ENCODE measurements around the gene APOBEC2.
A peak's percentile ranks its signal among the peaks of the same experiment; 100 is the strongest.

APOBEC2 gene

GRCh38 chr6:41037107-41037900, 15.7 kb upstream of the APOBEC2 start:
- TF ChIP-seq REST (IDR thresholded peaks at IDR 0.05; ENCODE audit: low read depth) (no peak), YY1 (IDR thresholded peaks at IDR 0.05; ENCODE audit: low read depth) (no peak), USF1 (IDR thresholded peaks at IDR 0.05) (no peak), CREB1 (IDR thresholded peaks at IDR 0.05; ENCODE audit: low read depth) (no peak), EGR1 (IDR thresholded peaks at IDR 0.05) (no peak), CEBPB (IDR thresholded peaks at IDR 0.05) (no peak), FOXM1 (IDR thresholded peaks at IDR 0.05; ENCODE audit: borderline replicate concordance, low read depth) (no peak), ZBTB7A (IDR thresholded peaks at IDR 0.05; ENCODE audit: low read depth) (no peak), TCF12 (IDR thresholded peaks at IDR 0.05; ENCODE audit: low read depth) (no peak), TAF1 (IDR thresholded peaks at IDR 0.05; ENCODE audit: low read depth) (no peak), EP300 (IDR thresholded peaks at IDR 0.05; ENCODE audit: borderline replicate concordance) (no peak), RAD21 (IDR thresholded peaks at IDR 0.05; ENCODE audit: low read depth) (no peak), NFIC (IDR thresholded peaks at IDR 0.05) (no peak), MAX (IDR thresholded peaks at IDR 0.05) (no peak)

- TF ChIP-seq CEBPB (IDR thresholded peaks at IDR 0.05) (no peak), MAX (IDR thresholded peaks at IDR 0.05) (no peak), TCF12 (IDR thresholded peaks at IDR 0.05; ENCODE audit: low read depth) (no peak), USF1 (IDR thresholded peaks at IDR 0.05) (no peak), EGR1 (IDR thresholded peaks at IDR 0.05) (no peak), RAD21 (IDR thresholded peaks at IDR 0.05; ENCODE audit: low read depth) (no peak), NFIC (IDR thresholded peaks at IDR 0.05) (no peak), YY1 (IDR thresholded peaks at IDR 0.05; ENCODE audit: low read depth) (no peak), CREB1 (IDR thresholded peaks at IDR 0.05; ENCODE audit: low read depth) (no peak), REST (IDR thresholded peaks at IDR 0.05; ENCODE audit: low read depth) (no peak)
Observed at GRCh38 chr6:41038205-41038604, 14.8 kb upstream of the APOBEC2 start.

GRCh38 chr6:41039060-41039998, 13.7 kb upstream of the APOBEC2 start, which contains the start of gene UNC5CL:
TSS of gene UNC5CL (minus strand) at chr6:41039221. CDS start at chr6:41035074, 4,147 bp downstream.
- TF ChIP-seq ZBTB7A (IDR thresholded peaks at IDR 0.05; ENCODE audit: low read depth) = no peak
- TF ChIP-seq NFIC (IDR thresholded peaks at IDR 0.05) = no peak
- TF ChIP-seq RAD21 (IDR thresholded peaks at IDR 0.05; ENCODE audit: low read depth) = peak; percentile 63

GRCh38 chr6:41040101-41040939, 12.7 kb upstream of the APOBEC2 start:
- TF ChIP-seq CREB1 (IDR thresholded peaks at IDR 0.05; ENCODE audit: low read depth) (no peak), NFIC (IDR thresholded peaks at IDR 0.05) (no peak), USF1 (IDR thresholded peaks at IDR 0.05) (no peak), TCF12 (IDR thresholded peaks at IDR 0.05; ENCODE audit: low read depth) (no peak), MAX (IDR thresholded peaks at IDR 0.05) (no peak), YY1 (IDR thresholded peaks at IDR 0.05; ENCODE audit: low read depth) (no peak), ZBTB7A (IDR thresholded peaks at IDR 0.05; ENCODE audit: low read depth) (no peak)

Data from Ishikawa (cell line).